Measurements from ENCODE around the gene LRIT1. TPM values are rescaled to one million over a fixed set of nuclear protein-coding genes. Genes with fewer than 3 reads are reported as not detected.

LRIT1 gene
- total and polyA plus RNA-seq, 2 experiments from 2014 or later, result not detected

GRCh38 chr10:84214612-84215235 is 26.6 kb downstream of the LRIT1 start:
- Histone ChIP-seq H3K9me2 (ENCODE audit: insufficient read depth) (no peaks in the 10 kb centered on the region), H3K36me3 (ENCODE audit: low read depth) (no peaks in the 10 kb centered on the region), H3K4me2 (ENCODE audit: unreplicated experiment) (no peak overlapping the region), H3F3A (ENCODE audit: insufficient read depth) (no peaks in the 10 kb centered on the region), H2AFZ (no peak overlapping the region), H3K27me3 (replicated peaks; ENCODE audit: insufficient read depth) (peaks cover 1% of the 10 kb centered on the region; the same call in 1 of the 2 replicates), H3K79me2 (ENCODE audit: insufficient read depth) (no peaks in the 10 kb centered on the region), H3K4me1 (ENCODE audit: insufficient read depth) (no peaks in the 10 kb centered on the region), H3K9ac (no peak overlapping the region), H3K27ac (no peak overlapping the region), H3K9me3 (ENCODE audit: low read depth) (no peaks in the 10 kb centered on the region), H3K4me3 (no peak overlapping the region), H4K20me1 (ENCODE audit: insufficient read depth) (no peaks in the 10 kb centered on the region)
- DNase-seq, result peak; percentile 32
- 36 to 40% methylated on average over 9 to 12 of the region's 12 CpGs for WGBS, 2 experiments (ENCODE audit: low coverage in 1 of 2, low lambda C conversion rate in 2 of 2, missing lambda C conversion rate in 2 of 2)
- no peak for TF ChIP-seq EZH2 (IDR thresholded peaks at IDR 0.05; ENCODE audit: insufficient read depth, poor library complexity, severe bottlenecking)
- TF ChIP-seq EZH2phosphoT487 (IDR thresholded peaks at IDR 0.05; ENCODE audit: insufficient read depth, low read depth), result no peak
- in situ Hi-C loops (cut with MboI), result no loop called here

- H3F3A ChIP-seq (ENCODE audit: insufficient read depth), result no peaks in the 10 kb centered on the region
- DNase-seq, result no peak
- H3K4me1 ChIP-seq (ENCODE audit: insufficient read depth), result no peaks in the 10 kb centered on the region
- no peak overlapping the region for H2AFZ ChIP-seq
- no peak overlapping the region for H3K9ac ChIP-seq
- H3K4me2 ChIP-seq (ENCODE audit: unreplicated experiment), result no peak overlapping the region
- peaks cover 6% of the 10 kb centered on the region; the same call in 1 of the 2 replicates for H3K27me3 ChIP-seq (replicated peaks; ENCODE audit: insufficient read depth)
- H3K4me3 ChIP-seq, result no peak overlapping the region
- H3K9me2 ChIP-seq (ENCODE audit: insufficient read depth), result no peaks in the 10 kb centered on the region
- H3K36me3 ChIP-seq (ENCODE audit: low read depth), result no peaks in the 10 kb centered on the region
- WGBS, 2 experiments (ENCODE audit: low coverage in 1 of 2, low lambda C conversion rate in 2 of 2, missing lambda C conversion rate in 2 of 2), result 36 to 45% methylated on average over 21 to 25 of the region's 25 CpGs
- H3K9me3 ChIP-seq (ENCODE audit: low read depth), result no peaks in the 10 kb centered on the region
- H3K27ac ChIP-seq, result no peak overlapping the region
- no peaks in the 10 kb centered on the region for H3K79me2 ChIP-seq (ENCODE audit: insufficient read depth)
- TF ChIP-seq EZH2 (IDR thresholded peaks at IDR 0.05; ENCODE audit: insufficient read depth, poor library complexity, severe bottlenecking), result no peak
- no peak for TF ChIP-seq EZH2phosphoT487 (IDR thresholded peaks at IDR 0.05; ENCODE audit: insufficient read depth, low read depth)
- no peaks in the 10 kb centered on the region for H4K20me1 ChIP-seq (ENCODE audit: insufficient read depth)
- in situ Hi-C loops (cut with MboI), result no loop called here
Observed at GRCh38 chr10:84214046-84214572, 27.2 kb downstream of the LRIT1 start.

GRCh38 chr10:84213076-84213475 is 28.3 kb downstream of the LRIT1 start:
- Histone ChIP-seq H3K36me3 (ENCODE audit: low read depth) (no peaks in the 10 kb centered on the region), H3K4me3 (no peak overlapping the region), H4K20me1 (ENCODE audit: insufficient read depth) (no peaks in the 10 kb centered on the region), H3K27ac (no peak overlapping the region), H3K79me2 (ENCODE audit: insufficient read depth) (no peaks in the 10 kb centered on the region), H3F3A (ENCODE audit: insufficient read depth) (no peaks in the 10 kb centered on the region), H3K9me2 (ENCODE audit: insufficient read depth) (no peaks in the 10 kb centered on the region), H3K9me3 (ENCODE audit: low read depth) (no peaks in the 10 kb centered on the region), H3K4me2 (ENCODE audit: unreplicated experiment) (no peak overlapping the region), H2AFZ (no peak overlapping the region), H3K4me1 (ENCODE audit: insufficient read depth) (no peaks in the 10 kb centered on the region), H3K27me3 (replicated peaks; ENCODE audit: insufficient read depth) (peaks cover 6% of the 10 kb centered on the region; the same call in 1 of the 2 replicates), H3K9ac (no peak overlapping the region)
- TF ChIP-seq EZH2phosphoT487 (IDR thresholded peaks at IDR 0.05; ENCODE audit: insufficient read depth, low read depth) (no peak), EZH2 (IDR thresholded peaks at IDR 0.05; ENCODE audit: insufficient read depth, poor library complexity, severe bottlenecking) (no peak)
- 61 to 67% methylated on average over 11 of the region's 11 CpGs for WGBS, 2 experiments (ENCODE audit: low coverage in 1 of 2, low lambda C conversion rate in 2 of 2, missing lambda C conversion rate in 2 of 2)
- no peak for DNase-seq
- in situ Hi-C loops (cut with MboI), result no loop called here

GRCh38 chr10:84212014-84212413 is 29.3 kb downstream of the LRIT1 start:
- in situ Hi-C loops (cut with MboI), result no loop called here

More at GRCh38 chr10:84212014-84212413, 29.3 kb downstream of the LRIT1 start:
- Histone ChIP-seq H3K9me3 (ENCODE audit: low read depth) (no peaks in the 10 kb centered on the region), H3K36me3 (ENCODE audit: low read depth) (no peaks in the 10 kb centered on the region), H3K4me1 (ENCODE audit: insufficient read depth) (no peaks in the 10 kb centered on the region), H3F3A (ENCODE audit: insufficient read depth) (no peaks in the 10 kb centered on the region), H4K20me1 (ENCODE audit: insufficient read depth) (no peaks in the 10 kb centered on the region), H3K27me3 (replicated peaks; ENCODE audit: insufficient read depth) (peaks cover 6% of the 10 kb centered on the region; the same call in 1 of the 2 replicates), H3K9ac (no peak overlapping the region), H3K27ac (no peak overlapping the region), H3K9me2 (ENCODE audit: insufficient read depth) (no peaks in the 10 kb centered on the region), H3K79me2 (ENCODE audit: insufficient read depth) (no peaks in the 10 kb centered on the region), H3K4me2 (ENCODE audit: unreplicated experiment) (no peak overlapping the region), H2AFZ (no peak overlapping the region), H3K4me3 (no peak overlapping the region)
- DNase-seq, result no peak
- TF ChIP-seq EZH2 (IDR thresholded peaks at IDR 0.05; ENCODE audit: insufficient read depth, poor library complexity, severe bottlenecking) (no peak), EZH2phosphoT487 (IDR thresholded peaks at IDR 0.05; ENCODE audit: insufficient read depth, low read depth) (no peak)
- 19 to 22% methylated on average over 5 of the region's 5 CpGs for WGBS, 2 experiments (ENCODE audit: low coverage in 1 of 2, low lambda C conversion rate in 2 of 2, missing lambda C conversion rate in 2 of 2)

Measured in GM23248 (cell line).